GM19438 (cell line): ENCODE measurements around the gene GIPC3.

ENCODE experiments used
- ATAC-seq: cut with Tn5 transposase; IDR thresholded peaks from one replicate; pipeline ENCODE4 v1.9.1; 2021; ENCODE audit warnings: low read depth; ENCODE audit not compliant: unreplicated experiment

The GIPC3 gene

DNA sequence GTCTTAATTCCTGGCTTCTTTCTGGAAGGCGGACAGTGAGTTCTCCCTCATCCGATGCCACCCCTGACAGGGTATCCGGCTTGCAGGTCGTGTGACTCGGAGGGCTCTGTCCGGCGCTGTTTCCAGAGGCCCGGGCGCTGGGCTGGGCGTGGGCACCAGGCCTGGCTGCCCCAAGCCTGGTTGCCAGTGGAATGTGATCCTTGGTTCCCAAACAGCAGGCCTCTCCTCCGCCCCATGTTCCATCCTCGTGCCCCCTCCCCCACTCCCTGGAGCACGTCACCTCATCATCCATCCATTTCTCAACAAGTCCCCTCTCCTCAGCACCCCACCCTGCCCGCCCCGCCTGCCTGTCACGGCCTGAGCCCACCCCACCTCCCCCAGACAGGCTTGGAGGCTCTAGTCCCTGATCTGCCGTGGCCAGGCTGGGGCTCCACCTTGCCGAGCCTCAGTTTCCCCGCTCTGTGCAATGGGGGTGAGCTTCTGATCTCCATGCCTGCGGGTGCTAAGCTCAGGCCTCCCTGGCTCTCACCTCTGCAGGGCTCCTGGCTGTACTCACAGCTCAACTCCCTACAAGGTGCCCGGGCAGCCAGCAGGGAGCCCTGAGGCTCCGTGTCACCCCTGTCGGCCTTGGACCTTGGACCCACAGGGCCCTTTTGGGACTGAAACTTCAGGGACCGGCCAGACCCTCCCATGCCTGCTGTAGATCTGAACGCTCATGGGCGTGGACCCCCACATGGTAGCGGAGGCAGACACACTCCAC is 19.1 kb downstream of the GIPC3 start:
- ATAC-seq = no peak

DNA sequence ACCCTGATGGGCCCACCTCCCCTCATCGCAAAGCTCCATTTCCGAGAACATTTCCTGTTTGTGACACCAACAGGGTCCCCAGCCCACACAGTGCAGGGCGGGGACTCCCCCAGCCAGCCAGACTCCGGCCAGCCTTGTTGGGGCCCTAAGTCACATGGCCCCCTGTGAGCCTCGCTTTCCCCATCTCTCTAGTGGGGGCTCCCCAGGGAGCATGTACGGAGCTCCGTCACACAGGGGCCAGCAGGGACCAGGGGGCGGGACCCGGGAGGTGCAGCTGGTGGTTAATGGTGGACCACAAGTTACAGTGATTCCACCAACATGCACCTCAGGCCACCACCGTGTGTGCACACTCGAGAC is 19.7 kb downstream of the GIPC3 start:
- ATAC-seq = no peak

DNA sequence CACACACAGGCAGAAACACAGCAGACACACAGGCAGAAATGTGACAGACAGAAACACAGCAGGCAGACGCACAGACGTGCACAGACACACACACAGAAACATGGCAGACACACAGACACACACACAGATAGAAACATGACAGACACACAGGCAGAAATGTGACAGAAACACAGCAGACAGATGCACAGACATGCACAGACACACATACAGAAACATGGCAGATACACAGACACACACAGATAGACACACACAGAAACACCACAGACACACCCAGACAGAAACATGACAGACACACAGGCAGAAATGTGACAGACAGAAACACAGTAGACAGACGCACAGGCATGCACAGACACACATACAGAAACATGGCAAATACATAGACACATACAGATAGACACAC is 20.1 kb downstream of the GIPC3 start:
- ATAC-seq = no peak

DNA sequence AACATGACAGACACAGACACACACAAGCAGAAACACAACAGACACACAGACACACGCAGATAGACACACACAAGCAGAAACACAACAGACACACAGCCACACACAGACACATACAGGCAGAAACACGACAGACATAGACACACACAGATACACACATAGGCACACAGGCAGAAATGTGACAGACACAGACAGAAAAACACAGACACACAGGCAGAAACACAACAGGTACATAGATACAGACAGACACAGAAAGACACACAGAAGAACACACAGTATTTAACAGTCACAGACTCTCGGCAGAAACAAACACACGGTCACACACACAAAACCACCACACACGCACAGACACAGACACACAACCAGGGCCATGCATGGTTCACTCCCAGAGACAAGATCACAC is 20.5 kb downstream of the GIPC3 start:
- ATAC-seq = no peak

DNA sequence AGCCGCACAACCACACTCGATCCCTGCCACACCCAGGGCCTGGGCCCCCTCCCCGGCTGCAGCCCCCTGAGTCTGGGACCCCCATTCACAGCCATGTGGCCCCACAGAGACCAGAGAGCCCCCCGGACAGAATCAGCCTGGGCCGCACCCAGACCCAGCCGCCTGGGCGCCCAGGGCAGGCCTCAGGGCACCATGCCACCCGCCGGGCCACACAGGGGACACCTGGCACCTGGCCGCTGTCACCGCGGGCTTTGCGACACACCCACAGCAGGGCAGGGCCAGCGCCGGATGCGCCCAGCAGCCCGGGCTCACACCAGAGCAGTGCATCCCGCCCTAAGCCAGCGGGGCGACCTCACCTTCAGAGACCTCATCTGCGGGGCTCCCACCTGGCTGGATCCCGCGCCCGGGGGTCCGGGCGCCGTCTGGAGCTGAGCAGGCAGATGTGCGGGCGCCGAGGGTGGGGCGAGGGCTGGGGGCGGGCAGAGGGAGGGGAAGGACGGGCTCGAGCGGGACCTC is 21.0 kb downstream of the GIPC3 start:
- ATAC-seq = no peak

DNA sequence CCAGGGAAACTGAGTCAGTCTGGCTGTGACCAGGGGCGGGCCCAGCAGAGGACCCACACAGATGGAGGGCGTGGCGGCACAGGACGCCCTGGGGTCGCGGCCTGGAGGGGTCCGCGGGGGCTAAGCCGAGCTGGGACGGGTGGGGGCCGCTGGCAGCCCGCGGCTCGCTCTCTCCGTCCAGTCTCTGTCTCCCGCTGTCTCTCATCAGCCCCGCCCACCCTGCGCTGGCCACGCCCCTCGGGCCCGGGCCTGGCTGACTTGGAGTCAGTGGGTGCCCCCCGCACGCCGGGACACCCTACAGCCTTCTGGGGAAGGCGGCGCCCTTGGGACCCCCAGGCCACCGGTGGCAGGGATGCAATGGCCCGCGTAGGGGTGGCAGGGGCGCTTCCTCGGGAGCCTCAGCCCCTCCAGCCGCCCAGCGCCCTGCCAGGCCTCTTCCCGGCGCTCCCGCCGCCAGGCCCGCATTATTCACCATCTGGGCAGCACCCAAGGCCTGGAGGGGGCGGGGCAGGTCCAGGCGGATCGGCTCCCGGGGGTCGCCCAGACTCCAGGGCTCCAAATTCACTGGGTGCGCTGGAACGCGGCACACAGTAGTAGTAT is 21.5 kb downstream of the GIPC3 start, which contains the start of gene TBXA2R:
TSS of gene TBXA2R (minus strand) at position 186 of the 600 bp plus-strand sequence. CDS start 6,241 bp downstream, outside the sequence.
- no peak for ATAC-seq

DNA sequence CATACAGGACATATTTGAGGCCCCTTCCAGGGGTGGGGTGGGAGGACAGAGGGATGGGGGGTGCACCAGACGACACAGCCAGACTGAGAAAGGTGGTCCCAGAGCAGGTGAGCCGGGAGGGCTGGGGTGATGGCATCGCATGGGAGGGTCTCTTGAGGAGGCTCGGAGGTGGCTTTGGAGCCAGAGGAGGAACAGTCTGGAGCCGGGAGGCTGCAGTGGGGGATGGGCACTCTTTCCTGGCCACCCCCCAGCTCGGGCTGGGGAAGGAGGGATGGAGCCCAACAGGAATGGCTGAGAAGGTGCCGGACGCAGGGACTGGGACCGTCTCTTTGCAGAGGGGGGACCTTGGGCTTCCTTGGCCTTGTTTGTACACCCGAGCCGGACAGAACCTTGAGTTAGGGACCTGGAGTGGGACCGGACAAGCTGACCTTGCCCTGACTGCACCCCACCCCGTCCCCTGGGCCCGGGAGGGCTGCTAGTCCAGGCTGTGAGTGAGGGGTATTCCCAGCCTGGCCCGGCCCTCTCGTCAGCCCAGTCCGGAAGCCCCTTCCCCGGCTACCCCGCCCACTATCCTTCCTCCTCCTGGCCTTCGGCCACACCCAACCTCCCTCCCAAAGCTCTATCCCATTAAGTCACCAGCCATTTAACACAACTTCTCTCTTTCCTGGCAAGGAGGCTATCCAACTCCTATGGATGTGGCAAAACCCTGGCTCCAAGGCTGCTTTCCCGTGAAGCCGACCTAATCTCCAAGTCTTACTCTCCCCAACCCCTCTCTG is 22.2 kb downstream of the GIPC3 start:
- no peak for ATAC-seq

DNA sequence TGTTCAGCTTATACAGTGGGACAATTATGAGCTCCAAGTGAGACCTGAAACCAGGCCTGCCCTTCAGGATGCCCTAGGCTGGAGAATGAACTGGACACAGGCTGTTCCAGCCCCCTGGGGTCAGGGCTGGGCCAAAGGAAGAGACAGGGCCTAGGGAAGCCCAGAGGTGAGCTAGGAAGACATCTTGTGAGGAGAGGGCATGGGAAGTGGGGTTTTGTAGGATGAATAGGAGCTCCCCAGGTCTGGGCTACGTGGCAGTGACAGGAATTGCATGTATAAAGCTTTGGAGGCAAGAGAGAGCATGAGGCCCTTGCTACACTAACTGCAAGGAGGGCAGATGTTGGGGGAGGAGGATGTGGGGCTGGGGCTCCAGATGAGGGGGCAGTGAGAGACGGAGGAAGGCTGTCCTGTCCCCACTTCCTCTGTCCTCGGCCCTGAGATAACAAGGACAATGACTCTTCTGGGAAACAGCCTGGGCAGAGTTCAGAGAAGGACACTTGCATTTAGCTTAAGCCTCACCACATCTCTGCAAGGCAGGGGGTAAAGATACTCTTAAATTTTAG is 22.9 kb downstream of the GIPC3 start:
- no peak for ATAC-seq

DNA sequence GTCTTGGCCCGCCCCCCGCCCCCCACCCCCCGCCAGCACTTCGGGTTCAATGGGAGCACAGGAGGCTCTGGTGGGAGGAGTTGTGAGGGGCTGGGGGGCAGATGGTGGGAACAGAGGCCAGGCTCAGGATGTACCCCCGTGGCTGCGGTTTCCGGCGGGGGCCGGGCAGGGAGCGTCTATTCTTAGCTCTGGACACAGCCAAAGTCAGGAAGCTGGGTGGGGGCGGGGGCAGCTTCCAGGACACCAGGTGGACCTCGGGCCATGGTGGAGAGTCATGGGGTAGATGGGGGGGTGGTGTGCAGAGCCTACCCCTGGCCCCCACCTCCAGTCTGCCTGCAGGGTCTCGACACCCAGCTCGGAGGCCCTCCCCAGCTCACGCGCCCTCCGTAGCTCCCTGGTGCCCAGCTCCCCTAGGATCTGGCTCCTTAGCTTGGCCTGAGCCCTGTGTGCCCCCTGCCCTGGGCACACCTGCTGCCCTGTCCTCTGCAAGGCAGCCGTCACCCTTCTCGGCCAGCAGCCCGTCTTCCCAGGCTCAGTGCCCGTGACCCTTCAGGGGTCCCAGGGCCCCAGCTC is 23.6 kb downstream of the GIPC3 start:
- ATAC-seq = no peak

DNA sequence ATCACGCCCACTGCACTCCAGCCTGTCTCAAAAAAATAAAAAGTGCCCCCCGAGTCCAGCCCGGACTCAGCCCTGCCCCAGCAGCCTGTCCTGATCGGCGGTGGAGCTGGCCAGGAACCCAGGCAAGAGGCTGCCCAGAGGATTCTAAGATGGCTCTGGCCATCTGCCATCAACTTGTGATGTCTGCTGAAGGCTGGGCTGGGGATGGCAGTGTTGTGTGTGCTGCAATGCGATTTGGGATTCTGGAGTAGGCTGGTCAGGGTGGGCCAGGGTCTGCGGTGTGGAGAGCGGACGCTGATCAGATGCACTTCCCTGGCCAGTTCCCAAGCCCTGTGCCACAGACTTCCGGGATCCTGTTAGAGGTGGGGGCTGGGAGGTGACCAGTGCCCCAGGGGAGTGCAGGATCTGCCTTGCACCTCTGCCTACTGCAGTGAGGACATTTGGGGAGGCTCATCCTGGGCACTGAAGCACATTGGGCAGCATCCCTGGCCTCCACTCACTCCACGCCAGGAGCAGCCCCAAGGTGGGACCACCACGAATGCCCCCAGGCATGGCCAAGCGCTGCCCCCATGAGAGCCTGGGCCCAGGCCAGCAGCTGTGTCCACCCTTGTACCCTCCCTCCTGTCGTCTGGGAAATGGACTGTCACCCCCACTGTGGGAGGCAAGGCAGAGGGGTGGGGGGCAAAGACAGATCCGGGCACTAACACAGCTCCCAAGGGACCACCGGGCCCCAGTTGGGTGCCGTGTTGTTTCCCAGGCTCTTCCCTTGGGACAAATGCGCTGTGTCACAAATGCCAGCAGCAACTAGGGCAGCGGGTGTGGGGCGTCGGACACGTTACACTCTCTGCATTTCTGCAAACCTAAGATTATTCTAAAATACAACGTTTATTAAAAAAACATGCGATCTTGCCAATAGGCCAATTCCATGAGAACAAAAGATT is 24.8 kb downstream of the GIPC3 start:
- ATAC-seq = no peak

DNA sequence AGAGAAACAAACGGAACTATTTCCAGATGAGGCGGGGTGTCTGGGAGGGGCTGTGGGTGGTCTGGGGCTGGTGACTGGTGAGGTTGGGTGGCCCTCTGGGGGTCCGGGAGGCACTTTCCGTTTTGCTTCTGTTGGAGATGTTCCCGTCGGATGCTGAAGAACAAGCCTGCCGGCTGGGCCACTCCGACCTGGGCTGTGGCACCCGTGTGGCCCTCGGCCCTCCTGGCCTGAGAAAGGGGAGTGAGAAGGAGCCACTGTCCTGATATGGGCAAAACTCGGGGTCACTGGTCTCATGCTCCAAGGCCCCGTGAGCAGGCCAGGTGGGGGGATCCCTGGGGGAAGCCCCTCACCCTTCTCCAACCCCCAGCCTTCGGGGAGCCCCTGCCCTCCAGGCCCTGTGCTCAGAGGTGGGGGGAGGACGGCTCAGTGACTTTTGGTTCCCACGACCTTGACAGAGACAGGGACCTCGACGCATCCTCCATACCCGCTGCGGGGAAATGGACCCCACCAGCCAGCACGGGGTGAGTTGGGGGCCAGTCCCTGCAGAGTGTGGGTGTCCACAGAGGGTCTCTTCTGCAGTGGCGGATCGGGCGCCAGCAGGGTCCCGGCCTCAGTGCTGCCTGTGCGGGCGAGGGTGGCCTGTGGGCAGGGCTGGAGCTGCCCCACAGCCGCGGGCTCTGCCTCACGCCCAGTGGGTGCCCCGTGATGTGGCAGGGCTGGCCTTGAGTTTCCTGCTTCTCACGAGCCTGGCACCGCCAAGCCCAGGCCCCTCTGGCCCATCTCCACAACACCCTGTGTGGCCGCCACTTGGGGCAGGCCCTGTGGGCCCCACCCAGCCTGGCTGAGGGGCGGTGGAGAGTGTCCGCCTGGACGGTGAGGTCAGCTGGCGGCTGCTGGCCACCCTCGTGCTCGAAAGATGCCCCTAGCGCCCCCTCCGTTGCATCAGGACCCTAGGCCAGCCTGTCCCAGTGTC is 25.8 kb downstream of the GIPC3 start:
- ATAC-seq = no peak

DNA sequence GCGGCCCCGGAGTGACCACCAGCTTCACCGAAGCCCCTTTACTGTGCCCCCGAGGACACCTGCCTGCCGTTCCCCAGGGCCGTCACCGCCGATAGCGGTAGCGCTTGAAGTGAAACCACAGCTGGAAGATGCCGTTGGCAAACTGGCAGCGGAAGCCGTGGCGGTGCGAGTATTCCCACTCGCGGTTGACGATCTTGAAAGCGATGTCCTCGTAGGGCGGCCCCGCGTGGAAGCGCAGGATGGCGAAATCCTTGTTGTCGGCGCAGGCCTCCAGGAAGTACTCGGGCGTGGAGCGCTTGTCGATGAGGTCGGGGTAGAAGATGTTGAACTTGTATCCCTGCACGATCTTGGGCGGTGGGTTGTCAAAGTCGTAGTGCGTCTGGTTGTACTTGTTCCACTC is 26.6 kb downstream of the GIPC3 start:
- ATAC-seq = no peak

DNA sequence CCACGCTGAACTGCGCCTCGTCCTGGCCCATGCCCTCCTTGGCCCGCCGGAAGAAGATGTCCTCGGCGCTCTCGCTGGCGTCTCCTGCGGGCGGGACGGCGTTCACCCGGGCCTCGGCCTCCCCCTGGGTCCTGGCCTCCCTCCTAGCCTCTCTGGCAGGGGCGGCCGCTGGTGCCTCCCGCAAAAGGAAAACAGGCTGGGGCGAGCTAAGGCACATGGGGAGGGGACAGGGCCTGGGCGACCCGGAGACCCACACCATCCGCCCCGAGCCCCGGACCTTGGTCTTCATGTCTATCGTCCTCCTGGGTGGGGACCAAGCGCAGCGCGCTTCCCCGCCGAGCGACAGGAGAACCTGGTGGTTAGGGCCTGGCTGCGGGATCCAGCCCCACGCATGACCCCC is 27.1 kb downstream of the GIPC3 start:
- ATAC-seq = no peak

DNA sequence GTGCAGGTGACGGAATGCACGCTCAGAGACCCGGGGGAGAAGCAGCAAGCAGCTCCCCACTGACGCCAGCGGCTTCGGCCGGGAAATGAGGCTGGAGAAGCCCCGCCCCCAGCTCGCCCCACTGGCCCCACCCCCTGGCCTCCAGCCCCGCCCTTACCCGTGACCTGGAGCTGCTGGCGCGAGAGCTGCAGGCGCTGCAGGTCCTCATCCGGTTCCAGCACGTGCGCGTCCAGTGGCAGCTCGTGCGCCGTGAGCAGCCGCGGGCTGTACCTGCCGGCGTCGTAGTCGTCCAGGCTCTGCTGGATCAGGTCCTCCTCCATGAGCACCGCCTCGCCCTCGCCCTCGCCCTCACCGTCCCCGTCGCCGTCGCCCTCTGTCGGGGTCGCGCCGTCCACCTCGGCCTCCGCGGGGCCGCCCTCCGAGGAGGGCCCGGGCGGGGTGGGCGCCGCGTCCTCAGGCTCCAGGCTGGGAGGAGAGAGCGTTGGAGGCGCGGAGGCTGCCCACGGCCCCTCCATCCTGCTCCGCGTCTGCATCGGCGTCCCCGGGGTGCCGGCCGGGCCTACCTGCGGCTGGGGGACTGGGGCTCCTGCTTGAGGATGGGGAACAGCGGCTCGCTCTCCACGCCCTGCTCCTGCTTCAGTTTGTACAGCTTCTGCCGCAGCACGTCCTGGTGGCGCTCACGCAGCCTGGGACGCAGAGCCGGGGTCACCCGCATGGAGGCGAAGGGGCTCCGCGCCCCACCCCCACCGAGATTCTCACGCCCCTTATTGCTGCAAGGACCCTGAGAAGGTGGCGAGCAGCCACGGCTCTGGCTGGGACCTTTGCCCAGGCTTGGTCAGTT is 27.8 kb downstream of the GIPC3 start:
- ATAC-seq = no peak

DNA sequence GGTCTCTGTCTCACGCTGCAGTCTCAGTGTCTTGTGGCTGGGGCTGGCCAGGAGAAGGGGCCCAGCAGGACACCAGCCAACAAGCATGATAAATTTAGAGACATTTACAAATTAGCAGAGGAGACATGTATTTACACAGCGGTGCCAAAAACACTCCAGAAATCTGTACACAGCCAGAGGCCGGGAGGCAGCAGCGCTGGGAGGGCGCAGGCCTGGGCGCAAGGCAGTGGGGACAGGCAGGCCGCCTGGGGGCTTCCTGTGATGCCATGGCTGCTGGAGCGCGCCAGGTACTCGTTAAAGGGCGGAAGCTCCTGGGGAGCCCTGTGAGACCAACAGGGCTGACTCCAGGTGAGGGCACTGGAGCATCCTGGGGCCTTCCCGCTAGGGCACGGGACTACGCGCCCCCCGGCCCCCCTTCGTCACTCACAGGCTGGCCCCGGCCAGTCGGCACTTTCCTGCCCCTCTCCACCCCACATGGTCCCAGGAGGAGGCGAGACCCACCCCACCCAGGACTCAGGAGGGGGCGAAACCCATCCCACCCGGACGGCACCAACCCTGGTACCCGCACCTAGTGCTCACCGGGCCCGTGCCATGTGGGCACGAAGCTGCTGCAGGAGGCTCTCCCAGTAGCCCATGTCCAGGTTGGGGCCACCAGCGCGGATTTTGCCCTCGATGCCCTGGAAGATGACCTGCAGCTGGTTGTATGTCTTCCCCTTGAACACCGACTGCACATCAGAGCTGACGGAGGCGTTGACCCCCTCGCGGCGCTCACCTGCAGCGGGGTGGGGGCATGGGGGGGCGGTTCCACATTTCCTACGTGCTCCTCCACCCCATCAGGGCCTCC is 28.8 kb downstream of the GIPC3 start:
- no peak for ATAC-seq

DNA sequence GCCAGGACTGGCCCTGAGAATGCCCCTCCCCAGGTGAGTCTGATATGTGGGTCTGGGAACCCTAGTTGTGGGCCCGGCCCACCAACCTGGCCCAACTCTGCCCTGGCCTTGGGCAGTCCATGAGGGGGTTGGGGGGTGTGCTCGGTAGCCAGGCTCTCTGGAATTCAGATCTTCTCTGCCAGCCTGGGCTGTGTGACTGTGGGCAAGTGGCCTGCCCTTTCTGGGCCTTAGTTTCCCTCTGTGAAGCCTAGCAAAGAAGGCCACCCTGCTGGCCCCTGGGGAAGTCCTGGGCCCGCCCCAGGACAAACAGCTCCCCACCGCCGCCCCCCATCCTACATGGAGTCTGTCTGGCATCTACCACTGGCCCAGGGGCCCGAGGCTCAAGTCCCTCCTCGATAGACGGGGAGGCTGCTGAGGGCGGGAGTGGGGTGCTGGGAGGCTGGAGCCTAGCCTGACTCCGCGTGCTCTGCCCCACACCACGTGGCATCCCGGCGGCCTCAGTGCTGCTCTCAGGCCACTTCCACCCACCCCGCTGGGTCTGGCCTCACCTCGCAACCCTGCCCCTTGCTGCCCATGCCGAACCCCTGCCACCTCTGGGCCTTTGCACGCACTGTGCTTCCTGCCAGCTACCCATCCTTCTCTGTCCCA is 29.7 kb downstream of the GIPC3 start:
- no peak for ATAC-seq
